ENCODE results near the gene TMEM158.

The TMEM158 gene

GRCh38 chr3:45226206-45226915 lies at the start of gene TMEM158:
TMEM158 (minus strand) TSS chr3:45226287; CDS start chr3:45226027, 260 bp downstream.
- peak; percentile 3 for DNase-seq

- DNase-seq: no peak
Measured at GRCh38 chr3:45275006-45275704, 49.1 kb upstream of the TMEM158 start.

- DNase-seq: no peak
Measured at GRCh38 chr3:45273681-45274515, 47.8 kb upstream of the TMEM158 start.

GRCh38 chr3:45272828-45273470 lies 46.9 kb upstream of the TMEM158 start:
- no peak for DNase-seq

GRCh38 chr3:45272032-45272810 lies 46.1 kb upstream of the TMEM158 start:
- DNase-seq: no peak

- no peak for DNase-seq
Measured at GRCh38 chr3:45269952-45270351, 43.9 kb upstream of the TMEM158 start.

GRCh38 chr3:45267097-45267496 lies 41.0 kb upstream of the TMEM158 start:
- DNase-seq: no peak

- DNase-seq: no peak
Measured at GRCh38 chr3:45261333-45262110, 35.4 kb upstream of the TMEM158 start.

- DNase-seq: no peak
Measured at GRCh38 chr3:45259133-45259532, 33.0 kb upstream of the TMEM158 start.

- DNase-seq: no peak
Measured at GRCh38 chr3:45258317-45258716, 32.2 kb upstream of the TMEM158 start.

- DNase-seq: no peak
Measured at GRCh38 chr3:45253316-45253715, 27.2 kb upstream of the TMEM158 start.

GRCh38 chr3:45252826-45253225 lies 26.7 kb upstream of the TMEM158 start:
- DNase-seq: no peak

GRCh38 chr3:45249391-45249790 lies 23.3 kb upstream of the TMEM158 start:
- no peak for DNase-seq

GRCh38 chr3:45246241-45246640 lies 20.2 kb upstream of the TMEM158 start:
- DNase-seq: no peak

GRCh38 chr3:45244356-45244755 lies 18.3 kb upstream of the TMEM158 start:
- DNase-seq: peak; percentile 41

GRCh38 chr3:45241206-45241605 lies 15.1 kb upstream of the TMEM158 start:
- DNase-seq: no peak

GRCh38 chr3:45240292-45240691 lies 14.2 kb upstream of the TMEM158 start:
- no peak for DNase-seq

- DNase-seq: no peak
Measured at GRCh38 chr3:45239254-45239653, 13.2 kb upstream of the TMEM158 start.

- DNase-seq: no peak
Measured at GRCh38 chr3:45236964-45237363, 10.9 kb upstream of the TMEM158 start.

GRCh38 chr3:45235409-45235808 lies 9.3 kb upstream of the TMEM158 start:
- DNase-seq: no peak

GRCh38 chr3:45234250-45234649 lies 8.2 kb upstream of the TMEM158 start:
- DNase-seq: no peak
